ENCODE results near the gene ZNF560. TPM values are rescaled to one million over a fixed set of nuclear protein-coding genes. Genes with fewer than 3 reads are reported as not detected.

Gene ZNF560
- total RNA-seq, 6 experiments from 2014 or later: 0.07 to 0.28 (median 0.14) TPM; not detected in 1

GRCh38 chr19:9435279-9436268 is 62.8 kb downstream of the ZNF560 start, which contains the start of gene ZNF266:
Gene ZNF266 (minus strand): TSS chr19:9435573. CDS start chr19:9420089, 15,484 bp downstream.
- Mint-ChIP-seq H3K9me3 (peaks cover 11% of the 10 kb centered on the region), H3K27ac (peak within 1 kb of the TSS; percentile 94), H3K36me3 (ENCODE audit: low read depth) (peaks cover 40% of the 10 kb centered on the region), H3K4me3 (peak within 1 kb of the TSS; percentile 97), H3K27me3 (ENCODE audit: insufficient read depth) (no peaks in the 10 kb centered on the region), H3K4me1 (ENCODE audit: low read depth) (peaks cover 20% of the 10 kb centered on the region)
- DNase-seq: peak; percentile 88
- peak; percentile 80 for TF ChIP-seq CTCF (IDR thresholded peaks at IDR 0.05)

- Mint-ChIP-seq H3K9me3 (no peaks in the 10 kb centered on the region), H3K4me3 (no peak overlapping the region), H3K27me3 (ENCODE audit: insufficient read depth) (no peaks in the 10 kb centered on the region; the same call in 1 of the 2 replicates), H3K27ac (no peak overlapping the region), H3K4me1 (ENCODE audit: low read depth) (peaks cover 17% of the 10 kb centered on the region), H3K36me3 (ENCODE audit: low read depth) (peaks cover 57% of the 10 kb centered on the region)
- peak; percentile 79 for TF ChIP-seq CTCF (IDR thresholded peaks at IDR 0.05)
- peak; percentile 58 for DNase-seq
These were observed 66.9 kb downstream of the ZNF560 start for GRCh38 chr19:9431475-9431874.

- Mint-ChIP-seq H3K27me3 (ENCODE audit: insufficient read depth) (no peaks in the 10 kb centered on the region; the same call in 1 of the 2 replicates), H3K27ac (no peak overlapping the region), H3K4me1 (ENCODE audit: low read depth) (peaks cover 10% of the 10 kb centered on the region), H3K36me3 (ENCODE audit: low read depth) (peaks cover 65% of the 10 kb centered on the region), H3K9me3 (no peaks in the 10 kb centered on the region), H3K4me3 (no peak overlapping the region)
- TF ChIP-seq CTCF (IDR thresholded peaks at IDR 0.05): no peak
- no peak for DNase-seq
These were observed 68.0 kb downstream of the ZNF560 start for GRCh38 chr19:9430444-9430843.

- Mint-ChIP-seq H3K4me1 (ENCODE audit: low read depth) (no peaks in the 10 kb centered on the region; the same call in 1 of the 2 replicates), H3K27me3 (ENCODE audit: insufficient read depth) (peaks cover 2% of the 10 kb centered on the region; the same call in 1 of the 2 replicates), H3K4me3 (no peak overlapping the region), H3K9me3 (no peaks in the 10 kb centered on the region), H3K36me3 (ENCODE audit: low read depth) (peaks cover 75% of the 10 kb centered on the region), H3K27ac (no peak overlapping the region)
- DNase-seq: no peak
- no peak for TF ChIP-seq CTCF (IDR thresholded peaks at IDR 0.05)
These were observed 70.5 kb downstream of the ZNF560 start for GRCh38 chr19:9427941-9428340.

Other genes with a start within 250 kb of the ZNF560 start
- gene OR7E24, start 247.7 kb downstream of the ZNF560 start, total RNA-seq (2021; fragmentation: NEBNext Ultra II Directional; extraction: Animal tissue kit (Norgen Biotek cat#: 25700)): not detected
- 1 to 10 TPM; 5.5 to 7.1 (median 6.6) TPM for gene ZNF699, start 188.8 kb downstream of the ZNF560 start, total RNA-seq (2021; fragmentation: NEBNext Ultra II Directional; extraction: Animal tissue kit (Norgen Biotek cat#: 25700))
- gene ZNF559, start 174.4 kb downstream of the ZNF560 start, total RNA-seq (2021; fragmentation: NEBNext Ultra II Directional; extraction: Animal tissue kit (Norgen Biotek cat#: 25700)): 10 to 100 TPM in 5 of 6 experiments, 1 to 10 TPM in 1; 9.2 to 13.8 (median 11.5) TPM
- gene ZNF177, start 135.6 kb downstream of the ZNF560 start, total RNA-seq (2021; fragmentation: NEBNext Ultra II Directional; extraction: Animal tissue kit (Norgen Biotek cat#: 25700)): 1 to 10 TPM in 2 of 6 experiments, under 1 TPM in 4; 0.66 to 1.3 (median 0.91) TPM
- gene ZNF266, start 63.0 kb downstream of the ZNF560 start, total RNA-seq (2021; fragmentation: NEBNext Ultra II Directional; extraction: Animal tissue kit (Norgen Biotek cat#: 25700)): 1 to 10 TPM; 6.3 to 7.8 (median 7.0) TPM
- 10 to 100 TPM; 12.7 to 15.7 (median 15.0) TPM for gene ZNF426, start 40.0 kb upstream of the ZNF560 start, total RNA-seq (2021; fragmentation: NEBNext Ultra II Directional; extraction: Animal tissue kit (Norgen Biotek cat#: 25700))
- 10 to 100 TPM; 20.9 to 30.9 (median 23.9) TPM for gene ZNF121, start 85.9 kb upstream of the ZNF560 start, total RNA-seq (2021; fragmentation: NEBNext Ultra II Directional; extraction: Animal tissue kit (Norgen Biotek cat#: 25700))
- 10 to 100 TPM; 25.0 to 31.6 (median 26.3) TPM for gene ZNF561, start 122.6 kb upstream of the ZNF560 start, total RNA-seq (2021; fragmentation: NEBNext Ultra II Directional; extraction: Animal tissue kit (Norgen Biotek cat#: 25700))
- 10 to 100 TPM; 15.3 to 21.9 (median 18.7) TPM for gene ZNF562, start 176.5 kb upstream of the ZNF560 start, total RNA-seq (2021; fragmentation: NEBNext Ultra II Directional; extraction: Animal tissue kit (Norgen Biotek cat#: 25700))

All from HFFc6 (cell line).